Fibroblast of upper back skin (primary cell): ENCODE results near the gene RABGAP1.
A peak's percentile ranks its signal among the peaks of the same experiment; 100 is the strongest.
"Not testable (repeated sequence)": the region's sequence is repeated elsewhere in the genome, so short reads cannot be mapped to it uniquely, and the experiment has no call there.

Experiments
- DNase-seq: peaks from one replicate; pipeline ENCODE4 v3.0.0-alpha.2; 2013

RABGAP1 gene

DNA sequence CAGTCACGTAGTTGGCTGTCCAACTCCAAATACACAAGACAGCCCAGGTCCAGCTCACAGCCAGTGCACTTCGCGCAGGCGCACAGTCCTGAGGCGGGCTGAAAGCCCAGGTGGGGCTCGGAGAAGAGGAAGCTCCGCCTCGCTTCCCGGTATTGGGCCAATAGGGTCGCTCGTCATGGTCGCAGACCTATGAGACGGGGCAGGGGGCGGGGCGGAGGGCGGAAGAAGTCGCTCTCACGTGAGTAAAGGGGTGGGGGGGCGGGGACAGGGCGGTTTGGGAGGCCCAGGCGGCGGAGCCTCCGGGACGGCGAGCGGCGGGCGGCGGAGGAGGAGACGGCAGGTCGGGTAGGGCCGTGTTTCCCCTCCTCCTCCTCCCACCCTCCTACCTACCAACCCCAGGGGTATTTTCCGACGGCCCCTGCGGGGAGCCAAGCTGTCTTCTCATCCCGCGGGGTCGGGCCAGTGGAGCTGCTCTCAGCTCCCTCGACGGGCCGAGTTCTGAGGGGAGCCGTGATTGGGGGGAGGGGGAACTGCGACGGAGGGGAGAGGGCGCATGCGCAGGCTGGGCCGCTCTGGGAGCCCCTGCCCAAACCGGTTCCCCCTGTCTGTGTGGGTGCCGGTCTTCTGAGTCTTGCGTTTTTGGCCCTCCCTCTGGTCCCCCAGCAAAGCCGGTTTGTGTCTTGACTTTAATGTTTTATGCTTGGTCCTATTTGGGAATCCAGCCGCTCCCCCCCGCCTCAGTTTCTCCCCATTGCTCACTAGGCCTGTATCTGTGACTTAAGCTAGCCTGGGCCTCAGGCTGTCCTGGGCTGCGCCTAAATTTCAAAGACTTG, at the start of gene RABGAP1:
RABGAP1 (plus strand) TSS at position 272 of the 833 bp plus-strand sequence. CDS start 16,040 bp downstream, outside the sequence.
- DNase-seq, result peak; percentile 98

DNA sequence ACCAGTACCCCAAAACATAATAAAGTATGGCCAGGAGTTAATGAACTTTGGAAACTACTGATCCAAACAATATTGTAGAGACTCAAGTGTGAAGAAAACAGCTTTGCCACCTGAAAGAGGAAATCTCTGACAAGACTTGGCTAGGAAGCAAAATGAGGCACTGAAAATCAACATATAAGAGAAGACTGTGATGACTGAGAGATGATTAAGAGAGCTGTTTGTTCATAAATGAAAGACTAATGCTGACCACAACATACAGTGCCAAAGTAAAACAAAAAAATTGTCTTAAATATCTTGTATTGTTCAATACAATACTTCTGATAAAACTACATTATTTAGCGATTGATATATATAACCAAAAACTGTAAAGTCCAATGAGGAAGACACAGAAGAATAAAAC, 42.9 kb upstream of the RABGAP1 start:
- DNase-seq, result no peak

DNA sequence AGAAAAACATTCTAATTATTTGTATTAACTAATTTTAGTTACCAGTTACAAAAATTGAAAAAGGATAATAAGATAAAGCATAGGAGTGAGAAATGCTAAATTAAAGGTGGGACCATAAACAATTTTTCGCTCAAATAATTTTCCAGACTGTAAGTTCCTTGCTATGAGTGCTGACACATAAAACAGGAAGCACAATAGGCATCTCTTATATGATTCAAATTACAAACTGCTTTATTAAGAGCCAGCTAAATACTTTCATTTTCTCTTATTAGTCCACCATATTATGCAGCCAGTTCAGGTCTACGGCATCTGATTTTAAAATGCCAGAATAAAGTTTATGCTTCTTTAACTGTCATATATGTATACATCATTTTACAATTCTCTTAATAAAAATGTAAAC, 40.0 kb upstream of the RABGAP1 start:
- peak; percentile 13 for DNase-seq

DNA sequence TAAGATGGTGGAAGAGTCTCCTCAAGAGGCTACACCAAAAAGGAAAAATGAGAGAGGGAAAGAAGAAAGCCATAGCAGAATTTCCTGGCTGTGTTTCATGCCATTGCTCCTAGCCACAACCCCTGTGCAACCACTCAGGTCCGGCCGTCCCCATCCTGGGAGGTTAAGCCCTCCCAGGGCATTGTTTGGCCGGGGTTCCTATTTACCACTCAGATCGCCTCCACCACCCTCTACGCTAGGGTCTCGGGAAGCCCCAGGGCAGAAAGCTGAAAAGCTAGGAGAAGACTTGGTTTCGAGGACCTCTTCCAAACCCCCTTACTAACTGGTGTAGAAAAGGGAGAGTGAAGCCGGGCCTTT, 36.4 kb upstream of the RABGAP1 start:
- peak; percentile 14 for DNase-seq

DNA sequence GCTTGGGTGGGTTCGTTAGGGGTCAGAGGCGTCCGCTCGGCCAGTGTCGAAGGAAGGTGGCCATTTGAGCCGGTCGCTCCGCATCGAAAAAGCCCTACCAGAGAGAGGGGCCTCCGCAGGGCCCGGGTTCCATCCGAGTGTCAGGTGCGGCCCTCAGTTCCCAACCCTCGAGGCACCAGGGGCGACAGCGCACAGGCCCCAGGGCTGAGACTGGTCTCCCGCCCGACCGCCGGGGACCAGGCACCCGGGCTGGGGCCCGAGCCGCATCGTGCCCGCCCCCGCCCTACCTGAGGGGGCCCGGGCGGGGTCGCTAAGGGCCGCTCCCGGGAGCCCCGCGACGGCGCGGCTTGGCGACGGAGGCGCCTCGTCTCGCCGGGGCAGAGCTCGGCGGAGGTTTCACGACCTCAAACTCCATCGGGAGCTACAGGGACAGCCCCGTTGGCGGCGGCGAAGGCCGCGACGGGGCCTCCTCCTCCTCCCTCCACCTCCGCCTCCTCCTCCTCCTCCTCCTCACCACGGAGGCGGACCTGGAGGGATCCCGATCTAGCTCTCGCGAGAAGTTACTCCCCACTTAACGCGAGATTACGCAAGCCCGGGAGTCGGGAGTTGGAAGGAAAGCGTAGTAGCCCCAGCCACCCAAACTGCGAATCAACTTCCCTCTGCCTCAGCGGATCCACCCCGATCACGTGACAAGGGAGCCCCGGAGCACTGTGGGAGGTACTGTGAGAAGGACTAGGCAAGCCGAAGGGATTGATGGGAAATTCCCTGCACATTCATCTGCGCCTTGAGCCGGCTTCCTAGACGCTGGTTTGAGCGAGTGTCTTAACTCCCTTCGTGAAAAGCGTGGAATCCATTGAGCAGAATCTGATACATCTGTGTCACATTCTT, 35.8 kb upstream of the RABGAP1 start, which contains the start of gene RC3H2:
RC3H2 (minus strand) TSS at position 537 of the 888 bp plus-strand sequence. CDS start 7,850 bp downstream, outside the sequence.
- DNase-seq, result peak; percentile 100

DNA sequence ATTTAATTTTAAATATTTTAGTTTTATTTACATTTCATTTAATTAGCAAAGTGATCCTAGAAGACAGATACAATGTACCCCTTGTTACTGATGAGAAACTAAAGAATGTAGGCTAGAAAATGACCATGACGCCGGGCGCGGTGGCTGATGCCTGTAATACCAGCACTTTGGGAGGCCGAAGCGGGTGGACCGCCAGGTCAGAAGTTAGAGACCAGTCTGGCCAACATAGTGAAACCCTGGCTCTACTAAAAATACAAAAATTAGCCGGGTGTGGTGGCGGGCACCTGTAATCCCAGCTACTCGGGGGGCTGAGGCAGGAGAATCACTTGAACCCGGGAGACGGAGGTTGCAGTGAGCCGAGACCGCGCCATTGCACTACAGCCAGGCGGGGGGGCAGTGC, 34.7 kb upstream of the RABGAP1 start:
- not testable (repeated sequence) for DNase-seq

DNA sequence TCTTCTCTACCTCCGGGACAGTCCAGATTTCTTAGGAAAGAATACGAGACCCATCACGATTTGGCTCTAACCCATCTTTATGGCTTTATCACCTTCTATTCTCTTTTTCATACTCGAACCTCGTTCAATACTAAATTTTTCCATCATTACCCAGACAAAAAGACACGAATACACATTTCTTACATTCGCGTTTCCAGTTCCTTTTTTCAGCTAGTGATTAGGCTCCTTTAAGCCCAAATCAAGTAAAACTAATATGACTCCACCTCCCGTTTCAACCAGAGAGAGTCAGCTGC, 28.2 kb upstream of the RABGAP1 start:
- no peak for DNase-seq

DNA sequence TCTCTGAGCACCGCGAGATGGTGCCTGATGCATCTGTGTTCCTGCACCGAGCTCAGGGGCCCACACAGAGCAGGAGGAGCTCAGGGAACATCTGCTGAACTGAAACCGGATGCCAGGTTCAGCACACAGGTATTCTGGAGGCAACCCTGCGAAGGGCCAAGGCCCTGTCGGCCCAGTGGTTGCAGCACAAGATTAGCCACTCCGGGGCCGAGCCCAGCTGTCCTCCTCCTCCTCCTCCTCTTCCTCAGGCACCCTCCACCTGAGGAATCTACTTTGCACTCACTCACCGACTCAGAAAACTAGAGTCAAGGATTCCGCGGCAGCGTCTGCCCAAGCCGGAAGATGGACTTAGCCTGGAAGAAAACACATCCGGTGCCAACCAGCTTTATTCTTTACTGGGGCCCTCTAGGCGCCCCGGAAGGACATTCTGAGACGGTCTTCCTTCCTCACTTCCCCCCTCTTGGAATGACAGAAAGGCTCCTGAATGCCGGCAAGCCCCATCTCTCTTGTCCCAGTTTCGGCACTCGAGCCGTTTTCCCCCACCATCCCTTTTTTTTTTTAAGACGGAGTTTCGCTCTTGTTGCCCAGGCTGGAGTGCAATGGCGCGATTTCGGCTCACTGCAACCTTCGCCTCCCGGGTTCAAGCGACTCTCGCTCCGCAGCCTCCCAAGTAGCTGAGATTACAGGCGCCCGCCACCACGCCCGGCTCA, 27.7 kb upstream of the RABGAP1 start, which contains the start of gene ZBTB6:
ZBTB6 (minus strand) TSS at position 360 of the 710 bp plus-strand sequence. CDS start 1,251 bp downstream, outside the sequence.
- peak; percentile 88 for DNase-seq

DNA sequence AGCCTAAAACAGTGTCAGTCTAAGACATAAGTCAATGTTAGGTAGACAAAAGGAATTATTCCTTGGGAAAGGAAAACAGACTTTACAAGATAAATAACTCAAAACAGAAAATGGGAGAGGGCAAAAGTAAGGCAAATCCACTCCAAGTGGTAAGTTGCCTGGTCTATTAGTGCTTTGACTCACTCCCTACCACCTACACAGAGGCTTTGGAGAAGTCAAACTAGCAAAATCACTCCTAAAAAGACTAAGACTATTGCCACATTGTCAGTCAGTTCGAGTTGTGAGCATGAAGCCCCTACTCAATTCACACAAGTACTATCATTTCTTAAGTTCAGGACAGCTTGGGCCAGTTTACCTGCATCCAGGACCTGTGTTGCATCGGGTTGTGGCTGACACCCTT, 22.5 kb upstream of the RABGAP1 start:
- DNase-seq, result no peak

DNA sequence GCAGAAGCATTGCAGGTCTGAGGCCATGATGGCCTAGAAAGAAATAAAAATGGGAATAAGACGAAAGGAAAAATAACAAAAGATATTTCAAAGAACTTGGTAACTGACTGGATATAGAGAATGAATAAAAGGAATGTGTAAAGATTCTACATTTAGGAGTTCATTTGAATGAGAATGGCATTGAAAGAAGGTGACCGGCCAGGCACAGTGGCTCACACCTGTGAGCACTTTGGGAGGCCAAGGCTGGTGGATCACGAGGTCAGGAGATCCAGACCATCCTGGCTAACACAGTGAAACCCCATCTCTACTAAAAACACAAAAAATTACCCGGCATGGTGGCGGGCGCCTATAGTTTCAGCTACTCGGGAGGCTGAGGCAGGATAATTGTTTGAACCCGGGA, 18.1 kb upstream of the RABGAP1 start:
- DNase-seq, result no peak

DNA sequence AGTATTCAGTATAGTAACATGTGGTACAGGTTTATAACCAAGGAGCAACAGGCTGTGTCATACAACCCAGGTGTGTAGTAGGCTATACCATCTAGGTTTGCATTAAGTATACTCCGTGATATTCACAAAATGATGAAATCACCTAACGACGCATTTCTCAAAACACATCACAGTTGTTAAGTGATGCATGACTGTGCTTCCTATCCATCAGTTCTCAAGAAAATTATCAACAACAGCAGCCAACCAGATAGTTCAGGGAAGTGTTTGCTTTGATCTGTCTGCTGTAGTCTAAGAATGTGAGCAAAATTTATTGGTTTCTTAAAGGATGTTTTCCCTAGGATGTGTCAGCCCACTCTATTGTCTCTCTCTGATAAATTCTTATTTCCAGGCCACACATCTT, 16.9 kb upstream of the RABGAP1 start:
- no peak for DNase-seq

DNA sequence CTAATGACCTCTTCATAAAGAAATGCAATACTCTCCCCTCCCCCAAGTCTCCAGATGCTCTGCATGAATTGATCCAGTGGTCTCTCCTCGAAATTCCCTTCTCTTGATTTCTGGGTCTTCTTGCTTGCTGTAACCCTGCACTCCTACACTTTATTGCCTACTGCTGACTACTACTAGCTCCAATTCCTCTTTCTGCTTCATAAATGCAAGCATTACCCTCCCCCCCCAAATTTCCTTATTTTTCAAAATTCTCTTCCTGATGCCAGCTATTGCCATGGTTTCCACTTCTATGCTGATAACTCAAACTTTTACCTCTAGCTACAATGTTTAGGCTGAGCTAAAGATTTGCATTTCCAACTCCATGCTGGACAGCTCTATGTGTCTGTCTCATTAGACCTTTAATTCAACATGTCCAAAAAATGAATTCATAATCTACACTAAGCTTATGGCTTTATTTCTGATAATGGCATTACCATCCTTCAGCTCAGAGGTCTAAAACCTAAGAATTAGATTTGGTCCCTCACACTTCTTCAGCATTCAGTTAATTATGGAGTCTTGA, 10.9 kb upstream of the RABGAP1 start:
- DNase-seq, result no peak

DNA sequence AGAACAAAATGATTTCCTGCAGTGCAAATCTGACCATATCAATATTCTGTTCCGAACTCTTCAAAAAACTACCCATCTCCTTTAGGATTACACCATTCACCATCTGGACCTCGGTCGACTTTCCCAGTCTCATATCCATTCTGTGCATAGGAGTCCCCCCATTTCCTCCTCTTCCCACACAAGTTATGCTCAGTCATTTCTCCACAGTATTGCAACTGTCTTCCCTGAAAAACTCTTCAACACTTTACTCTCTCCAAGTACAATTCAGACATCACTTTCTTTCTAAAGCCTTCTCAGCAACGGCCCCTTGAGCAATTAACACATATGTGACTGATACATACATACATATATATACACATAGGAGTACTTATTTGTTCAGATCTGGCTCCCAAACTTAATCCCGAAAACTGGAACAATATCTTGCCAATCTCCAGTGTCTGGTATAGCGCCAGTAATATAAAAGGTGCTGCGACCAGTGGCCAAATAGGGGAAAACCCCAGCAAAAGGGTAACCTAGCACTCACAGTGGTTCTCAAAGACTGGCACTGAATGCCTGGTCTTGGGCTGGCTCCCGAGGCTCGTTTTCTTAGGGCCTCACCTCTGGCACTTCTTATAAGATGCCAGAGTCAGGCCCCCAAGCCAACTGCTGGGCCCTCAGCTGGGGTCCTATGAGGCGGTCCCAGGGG, 10.1 kb upstream of the RABGAP1 start:
- no peak for DNase-seq

DNA sequence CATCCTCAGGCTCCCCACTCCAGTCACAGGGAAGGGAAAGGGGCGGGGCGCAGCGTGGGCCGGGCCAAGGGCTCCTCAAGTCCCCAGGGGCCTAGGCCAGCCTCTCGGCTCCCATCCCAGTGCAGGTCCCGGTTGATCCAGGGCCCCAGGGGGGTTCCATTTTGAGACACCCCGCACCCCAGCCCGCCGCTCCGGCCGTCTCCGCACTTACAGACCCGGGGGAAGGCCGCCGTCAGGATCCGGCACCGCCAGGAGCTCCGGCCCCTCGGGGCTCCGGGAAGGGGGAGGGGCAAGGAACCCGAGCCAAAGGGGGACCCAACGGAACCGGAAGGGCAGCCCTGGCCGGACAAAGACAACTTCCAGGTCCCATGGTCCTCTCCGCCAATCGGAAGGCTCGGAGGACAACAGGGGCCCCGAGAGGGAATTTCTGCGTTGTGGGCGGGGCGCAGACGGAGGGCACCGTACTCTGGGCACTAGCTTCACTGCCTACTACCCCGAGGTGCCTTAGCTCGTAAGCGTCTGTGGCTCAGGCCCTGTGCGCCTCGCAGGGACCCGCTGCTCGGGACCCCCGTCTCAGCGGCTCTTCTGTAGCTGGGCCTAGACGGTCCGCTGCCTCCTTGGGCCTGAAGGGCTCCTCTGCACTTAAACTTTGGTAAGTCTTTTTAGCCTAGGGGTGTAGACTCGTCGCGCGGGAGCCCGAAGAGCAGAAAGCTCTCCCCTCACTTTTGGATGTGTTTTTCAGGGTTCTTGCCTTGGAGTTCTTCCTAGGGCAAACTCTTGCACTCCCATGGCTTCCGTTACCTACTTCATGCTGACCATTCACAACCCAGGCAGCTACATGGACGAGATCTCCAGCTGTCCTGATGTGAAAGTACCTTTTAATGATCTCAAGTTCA, 9.3 kb upstream of the RABGAP1 start, which contains the start of gene ZBTB26:
ZBTB26 (minus strand) TSS at position 287 of the 896 bp plus-strand sequence. CDS start 11,578 bp downstream, outside the sequence.
- DNase-seq, result peak; percentile 92

DNA sequence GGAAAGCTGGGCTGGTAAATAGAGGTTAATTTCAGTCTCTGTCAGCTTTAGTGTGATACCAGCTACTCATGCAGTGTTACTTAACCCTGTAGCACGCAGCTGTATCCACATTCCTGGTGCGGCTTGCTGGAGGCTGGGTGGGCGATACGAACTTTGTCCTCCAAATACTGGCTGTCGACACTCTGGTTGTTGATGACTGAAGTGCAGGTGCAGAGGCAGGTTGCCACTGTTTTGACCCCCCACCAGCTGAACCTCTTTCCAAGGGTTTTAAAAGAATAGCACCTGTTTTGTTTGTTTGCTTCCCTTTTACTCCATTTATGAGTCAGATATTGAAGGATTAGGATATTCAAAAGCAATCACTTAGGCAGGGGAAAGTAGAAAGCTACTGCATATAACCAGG, 4.4 kb upstream of the RABGAP1 start:
- no peak for DNase-seq

DNA sequence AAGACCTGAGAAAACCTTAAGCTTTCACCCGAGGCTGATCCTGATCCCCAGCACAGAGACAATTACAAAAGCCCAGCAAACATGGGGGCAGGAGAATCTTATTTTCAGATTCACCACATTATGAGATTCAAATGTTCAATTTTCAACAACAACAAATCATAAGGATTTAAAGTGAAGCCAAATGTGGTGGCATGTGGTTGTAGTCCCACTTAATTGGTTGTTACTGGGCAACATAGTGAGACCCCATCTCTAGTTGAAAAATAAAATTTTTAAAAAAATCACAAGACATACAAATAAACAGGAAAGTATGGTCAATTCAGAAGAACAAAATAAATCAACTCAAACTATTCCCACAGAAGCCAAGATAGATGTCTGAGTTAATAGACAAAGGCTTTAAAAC, 3.9 kb upstream of the RABGAP1 start:
- no peak for DNase-seq

DNA sequence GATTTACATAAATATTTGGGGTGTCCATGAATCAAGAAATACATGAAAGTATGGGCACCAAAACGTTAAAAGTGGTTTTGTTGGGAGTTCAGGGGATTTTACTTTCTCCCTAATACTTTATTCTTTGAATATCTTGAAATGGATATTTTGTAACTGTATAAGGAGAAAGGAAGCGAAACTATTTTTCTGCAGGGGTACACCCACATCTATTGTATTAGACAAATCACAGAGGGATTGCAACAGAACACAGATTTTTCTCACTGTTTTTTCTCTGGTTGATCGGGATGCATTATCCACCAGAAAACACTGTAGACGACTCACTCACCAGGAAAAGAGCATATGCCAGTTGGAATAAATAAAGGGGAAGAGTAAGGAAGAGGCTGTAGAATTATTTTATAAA, 1.2 kb upstream of the RABGAP1 start:
- no peak for DNase-seq

DNA sequence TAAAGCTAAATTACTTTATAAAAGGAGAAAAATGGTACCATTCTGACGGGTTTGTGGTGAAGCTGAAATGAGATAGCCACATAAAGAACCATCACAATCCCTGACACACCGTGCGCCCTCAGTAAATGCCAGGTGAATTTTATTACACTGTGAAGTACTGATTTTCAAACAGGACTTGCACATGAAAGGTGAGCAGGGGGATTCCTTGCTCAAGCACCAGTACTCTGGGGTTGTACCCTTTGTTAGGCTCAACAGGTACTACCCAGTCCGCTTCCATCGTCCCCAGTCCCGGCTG, 419 bp upstream of the RABGAP1 start:
- DNase-seq, result no peak

DNA sequence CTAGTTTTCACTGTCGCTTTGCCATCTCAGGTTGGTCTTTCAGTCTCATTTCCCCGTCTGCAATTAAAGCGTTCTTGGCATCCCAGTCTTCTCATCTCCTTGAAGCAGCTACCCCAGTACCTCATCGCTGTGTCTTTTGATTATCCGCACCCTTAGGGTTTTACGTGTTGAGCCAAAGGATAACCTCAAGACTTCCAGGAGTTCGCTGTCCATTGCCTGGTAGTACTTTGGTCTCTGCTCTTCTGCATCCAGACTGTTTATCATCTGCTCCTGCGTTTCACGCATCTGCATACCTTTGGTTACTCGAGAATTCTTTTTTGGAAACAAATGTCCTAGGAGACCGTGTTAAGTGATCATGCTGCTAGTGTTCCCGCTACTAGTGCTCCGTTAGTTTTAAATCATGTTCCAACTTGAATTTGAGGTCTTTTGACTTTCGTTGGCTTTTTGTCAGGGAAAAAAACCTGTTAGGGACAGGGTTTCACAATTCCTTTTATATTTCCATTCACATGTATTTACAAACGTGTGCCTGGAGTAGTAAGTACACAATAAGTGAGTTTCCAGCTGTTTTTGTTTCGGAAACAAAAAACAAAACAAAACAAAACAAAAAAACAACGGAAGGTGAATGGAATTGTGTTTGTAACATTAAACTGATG, 888 bp downstream of the RABGAP1 start:
- DNase-seq, result peak; percentile 57
